SKM-1 treated with dmso at 0.1 percent for 144 hours (cell line): Measurements from ENCODE around the gene GPN1.
A peak's percentile ranks its signal among the peaks of the same experiment; 100 is the strongest.
"Not testable (repeated sequence)": the region's sequence is repeated elsewhere in the genome, so short reads cannot be mapped to it uniquely, and the experiment has no call there.

Experiments
- DNase-seq: peaks from one replicate; lab custom pipeline; 2025; ENCODE audit not compliant: unreplicated experiment; lab: John Stamatoyannopoulos, UW

GPN1 gene

GRCh38 chr2:27626921-27627320, 1.9 kb upstream of the GPN1 start:
- peak; percentile 22 for DNase-seq

- no peak for DNase-seq
Measured at GRCh38 chr2:27627963-27628766, 685 bp upstream of the GPN1 start.

GRCh38 chr2:27630257-27630656, 1.4 kb downstream of the GPN1 start:
- not testable (repeated sequence) for DNase-seq

- no peak for DNase-seq
Measured at GRCh38 chr2:27634291-27634690, 5.4 kb downstream of the GPN1 start.

GRCh38 chr2:27636766-27637165, 7.9 kb downstream of the GPN1 start:
- no peak for DNase-seq

GRCh38 chr2:27638037-27638637, 9.3 kb downstream of the GPN1 start:
- no peak for DNase-seq

- no peak for DNase-seq
Measured at GRCh38 chr2:27638709-27639108, 9.9 kb downstream of the GPN1 start.

GRCh38 chr2:27640722-27641245, 11.9 kb downstream of the GPN1 start:
- no peak for DNase-seq

GRCh38 chr2:27645197-27645596, 16.3 kb downstream of the GPN1 start:
- no peak for DNase-seq

- no peak for DNase-seq
Measured at GRCh38 chr2:27647289-27647688, 18.4 kb downstream of the GPN1 start.

- no peak for DNase-seq
Measured at GRCh38 chr2:27647737-27648136, 18.9 kb downstream of the GPN1 start.

- DNase-seq = no peak
Measured at GRCh38 chr2:27651056-27651455, 22.2 kb downstream of the GPN1 start.

- DNase-seq = no peak
Measured at GRCh38 chr2:27652341-27652740, 23.5 kb downstream of the GPN1 start.

GRCh38 chr2:27652790-27653189, 23.9 kb downstream of the GPN1 start:
- no peak for DNase-seq

- no peak for DNase-seq
Measured at GRCh38 chr2:27653397-27653796, 24.5 kb downstream of the GPN1 start.

GRCh38 chr2:27655155-27655951, 26.5 kb downstream of the GPN1 start:
- no peak for DNase-seq

- DNase-seq = no peak
Measured at GRCh38 chr2:27661371-27661770, 32.5 kb downstream of the GPN1 start.

- peak; percentile 81 for DNase-seq
Measured at GRCh38 chr2:27663285-27664153, 34.7 kb downstream of the GPN1 start, which contains the start of the genes SLC4A1AP and SUPT7L. TSS of gene SLC4A1AP (plus strand) at chr2:27663889. CDS start at chr2:27663915, 26 bp downstream. TSS of gene SUPT7L (minus strand) at chr2:27663614. CDS start at chr2:27662192, 1,422 bp downstream.

- no peak for DNase-seq
Measured at GRCh38 chr2:27664154-27664574, 35.3 kb downstream of the GPN1 start.

GRCh38 chr2:27664622-27665363, 35.9 kb downstream of the GPN1 start:
- no peak for DNase-seq
